Coronary artery (tissue), 2 donors: ENCODE data around the gene AZU1.
"Not testable (repeated sequence)": the region's sequence is repeated elsewhere in the genome, so short reads cannot be mapped to it uniquely, and the experiment has no call there.

Source experiments
- DNase-seq: peaks from one replicate; pipeline ENCODE4 v3.0.0-alpha.2; 2017; ENCODE audit warnings: low spot score
- H3K27ac ChIP-seq, 2 donors: fragments of 200-600 bp; sonication (generic); one replicate each; pipeline ENCODE4 v1.5.1; 2016 to 2019
- H3K4me3 ChIP-seq: fragments of 200-600 bp; sonication (generic); 2 replicates; pipeline ENCODE4 v1.5.1; 2016; ENCODE audit warnings: mild to moderate bottlenecking, moderate library complexity
- TF ChIP-seq, protein P1 (sequence below): fragments of 200-600 bp; sonication (generic); IDR thresholded peaks from one replicate; pipeline ENCODE4 v1.5.1; 2019; ENCODE audit warnings: antibody characterized with exemption

Gene AZU1

DNA sequence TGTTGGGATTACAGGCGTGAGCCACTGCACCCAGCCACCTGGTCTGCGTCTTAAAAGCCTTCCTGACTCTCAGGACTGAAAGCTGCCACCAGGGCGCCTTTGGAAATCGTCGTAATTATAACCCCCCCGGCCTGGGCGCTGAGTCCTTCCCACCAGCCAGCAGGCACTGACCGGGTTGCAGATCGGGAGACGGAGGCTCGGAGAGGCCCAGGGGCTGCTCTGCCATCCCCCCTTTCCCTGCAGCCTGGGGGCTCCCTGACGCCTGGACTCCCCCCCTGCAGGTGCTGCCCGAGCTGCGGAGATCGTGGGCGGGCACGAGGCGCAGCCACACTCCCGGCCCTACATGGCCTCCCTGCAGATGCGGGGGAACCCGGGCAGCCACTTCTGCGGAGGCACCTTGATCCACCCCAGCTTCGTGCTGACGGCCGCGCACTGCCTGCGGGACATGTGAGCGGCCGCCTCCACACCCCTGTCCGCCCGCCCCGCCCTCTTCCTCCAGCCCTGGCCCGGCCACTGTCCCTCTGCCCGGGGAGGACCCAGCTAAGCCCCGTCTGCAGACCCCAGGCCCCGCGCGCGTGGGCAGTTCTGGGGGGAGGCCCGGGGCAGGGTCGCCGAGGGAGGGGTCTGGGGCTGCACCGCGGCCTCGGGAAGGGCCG, 15.7 kb downstream of the AZU1 start:
- Histone ChIP-seq H3K4me3 (peak overlapping the region; percentile 58), H3K27ac (no peak overlapping the region)
- TF ChIP-seq, protein P1, sequence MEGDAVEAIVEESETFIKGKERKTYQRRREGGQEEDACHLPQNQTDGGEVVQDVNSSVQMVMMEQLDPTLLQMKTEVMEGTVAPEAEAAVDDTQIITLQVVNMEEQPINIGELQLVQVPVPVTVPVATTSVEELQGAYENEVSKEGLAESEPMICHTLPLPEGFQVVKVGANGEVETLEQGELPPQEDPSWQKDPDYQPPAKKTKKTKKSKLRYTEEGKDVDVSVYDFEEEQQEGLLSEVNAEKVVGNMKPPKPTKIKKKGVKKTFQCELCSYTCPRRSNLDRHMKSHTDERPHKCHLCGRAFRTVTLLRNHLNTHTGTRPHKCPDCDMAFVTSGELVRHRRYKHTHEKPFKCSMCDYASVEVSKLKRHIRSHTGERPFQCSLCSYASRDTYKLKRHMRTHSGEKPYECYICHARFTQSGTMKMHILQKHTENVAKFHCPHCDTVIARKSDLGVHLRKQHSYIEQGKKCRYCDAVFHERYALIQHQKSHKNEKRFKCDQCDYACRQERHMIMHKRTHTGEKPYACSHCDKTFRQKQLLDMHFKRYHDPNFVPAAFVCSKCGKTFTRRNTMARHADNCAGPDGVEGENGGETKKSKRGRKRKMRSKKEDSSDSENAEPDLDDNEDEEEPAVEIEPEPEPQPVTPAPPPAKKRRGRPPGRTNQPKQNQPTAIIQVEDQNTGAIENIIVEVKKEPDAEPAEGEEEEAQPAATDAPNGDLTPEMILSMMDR: no peak
- DNase-seq: peak; percentile 68

DNA sequence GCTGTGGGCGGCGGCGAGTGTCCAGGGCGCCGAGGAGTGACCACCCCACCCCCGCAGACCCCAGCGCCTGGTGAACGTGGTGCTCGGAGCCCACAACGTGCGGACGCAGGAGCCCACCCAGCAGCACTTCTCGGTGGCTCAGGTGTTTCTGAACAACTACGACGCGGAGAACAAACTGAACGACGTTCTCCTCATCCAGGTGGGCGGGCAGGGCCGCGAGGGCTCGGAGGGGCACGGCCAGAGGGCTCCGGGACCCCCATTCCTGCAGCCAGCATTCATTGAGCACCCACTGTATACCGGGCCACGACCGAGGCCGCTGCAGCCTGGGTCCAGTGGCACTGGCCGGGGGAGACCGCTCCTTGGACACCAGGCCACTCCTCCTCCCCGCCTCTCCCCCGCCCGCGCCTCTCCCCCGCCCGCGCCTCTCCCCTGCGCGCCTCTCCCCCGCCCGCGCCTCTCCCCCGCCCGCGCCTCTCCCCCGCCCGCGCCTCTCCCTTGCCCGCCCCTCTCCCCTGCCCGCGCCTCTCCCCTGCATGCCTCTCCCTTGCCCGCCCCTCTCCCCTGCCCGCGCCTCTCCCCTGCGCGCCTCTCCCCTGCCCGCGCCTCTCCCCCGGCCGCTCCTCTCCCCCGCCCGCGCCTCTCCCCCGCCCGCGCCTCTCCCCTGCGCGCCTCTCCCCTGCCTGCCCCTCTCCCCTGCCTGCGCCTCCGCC, 16.4 kb downstream of the AZU1 start:
- H3K4me3 ChIP-seq: peak overlapping the region; percentile 58
- peak; percentile 58 for DNase-seq
- TF ChIP-seq, protein P1: no peak
- H3K27ac ChIP-seq: no peak overlapping the region

DNA sequence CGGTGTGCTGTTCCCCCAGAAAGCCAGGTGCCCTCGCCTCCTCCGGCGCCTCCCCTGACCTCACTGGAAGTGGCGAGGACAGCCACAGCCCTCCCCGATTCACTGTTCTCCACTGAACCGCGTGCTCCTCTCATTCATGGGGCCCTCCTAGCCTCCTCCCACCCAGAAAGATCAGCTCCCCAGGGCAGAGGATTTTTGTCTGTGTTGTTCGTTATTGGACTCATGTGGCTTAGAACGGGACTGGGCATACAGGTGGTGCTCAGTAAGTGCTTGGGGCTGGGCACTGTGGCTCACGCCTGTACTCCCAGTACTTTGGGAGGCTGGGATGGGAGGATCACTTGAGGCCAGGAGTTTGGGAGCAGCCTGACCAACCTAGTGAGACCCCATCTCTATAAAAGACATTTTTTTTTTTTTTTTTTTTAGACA, 16.9 kb downstream of the AZU1 start:
- TF ChIP-seq, protein P1: no peak
- Histone ChIP-seq H3K4me3 (no peak overlapping the region), H3K27ac (no peak overlapping the region)
- peak; percentile 47 for DNase-seq

DNA sequence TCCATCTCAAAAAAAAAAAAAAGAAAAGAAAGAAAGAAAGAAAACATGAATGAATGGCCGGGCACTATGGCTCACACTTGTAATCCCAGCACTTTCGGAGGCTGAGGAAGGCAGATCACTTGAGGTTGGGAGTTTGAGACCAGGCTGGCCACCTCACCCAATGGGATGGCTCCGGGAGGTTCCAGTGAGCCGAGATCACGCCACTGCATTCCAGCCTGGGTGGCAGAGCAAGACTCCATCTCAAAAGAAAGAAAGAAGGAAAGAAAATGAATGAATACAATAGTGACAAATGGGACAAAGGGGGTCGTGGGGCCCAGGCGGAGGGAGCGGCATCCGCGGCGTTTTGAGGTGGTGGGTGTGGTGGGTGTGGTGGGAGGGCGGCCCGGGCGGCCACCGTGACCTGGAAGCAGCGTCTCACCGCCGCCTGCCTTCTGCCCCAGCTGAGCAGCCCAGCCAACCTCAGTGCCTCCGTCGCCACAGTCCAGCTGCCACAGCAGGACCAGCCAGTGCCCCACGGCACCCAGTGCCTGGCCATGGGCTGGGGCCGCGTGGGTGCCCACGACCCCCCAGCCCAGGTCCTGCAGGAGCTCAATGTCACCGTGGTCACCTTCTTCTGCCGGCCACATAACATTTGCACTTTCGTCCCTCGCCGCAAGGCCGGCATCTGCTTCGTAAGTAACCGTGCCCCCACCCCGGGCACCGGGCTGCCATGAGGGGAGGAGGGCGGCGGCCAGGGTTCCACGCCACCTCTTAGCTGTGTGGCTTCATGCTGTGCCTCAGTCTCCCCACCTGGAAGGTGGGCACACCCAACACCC, 18.3 kb downstream of the AZU1 start:
- TF ChIP-seq, protein P1: no peak
- H3K4me3 ChIP-seq: no peak overlapping the region
- H3K27ac ChIP-seq: no peak overlapping the region
- DNase-seq: no peak

DNA sequence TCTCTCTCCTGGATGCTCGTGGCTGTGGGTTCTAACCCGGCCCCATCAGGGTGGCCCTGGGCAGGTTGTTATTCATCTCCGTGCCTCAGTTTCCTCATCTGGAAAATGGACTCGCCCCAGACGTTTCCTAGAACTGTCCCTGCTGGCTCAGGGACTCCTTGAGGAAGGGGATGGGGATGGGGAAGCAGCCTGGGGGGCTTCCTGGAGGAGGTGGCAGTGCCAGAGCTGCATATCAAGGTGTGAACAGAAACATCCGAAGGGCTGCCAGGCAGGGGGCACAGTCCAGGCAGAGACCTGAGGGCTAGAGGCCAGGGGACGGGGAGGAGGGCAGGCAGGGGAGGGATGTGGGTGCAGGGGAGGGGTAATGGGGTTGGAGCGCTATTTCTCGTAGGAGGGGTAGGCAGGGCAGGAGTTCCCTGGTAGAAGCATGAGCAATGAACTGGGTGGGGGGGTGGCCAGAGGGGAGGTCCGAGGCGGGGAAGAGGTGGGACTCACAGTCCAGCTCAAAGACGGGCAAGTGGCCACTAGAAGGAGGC, 20.8 kb downstream of the AZU1 start:
- TF ChIP-seq, protein P1: no peak
- DNase-seq: no peak
- peak overlapping the region in 1 of 2 donors; percentile 67 for H3K27ac ChIP-seq
- no peak overlapping the region for H3K4me3 ChIP-seq

DNA sequence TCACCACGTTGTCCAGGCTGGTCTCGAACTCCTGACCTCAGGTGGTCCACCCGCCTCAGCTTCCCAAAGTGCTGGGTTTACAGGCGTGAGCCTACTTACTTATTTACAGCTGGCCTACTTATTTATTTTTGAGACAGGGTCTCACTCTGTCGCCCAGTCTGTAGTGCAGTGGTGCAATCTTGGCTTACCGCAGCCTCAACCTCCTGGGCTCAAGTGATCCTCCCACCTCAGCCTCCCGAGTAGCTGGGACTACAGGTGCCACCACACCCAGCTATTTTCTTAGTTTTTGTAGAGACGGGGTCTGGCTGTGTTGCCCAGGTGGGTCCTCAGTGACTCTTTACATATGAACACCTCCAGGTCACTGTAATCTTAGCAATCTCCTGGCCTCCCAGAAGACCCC, 21.6 kb downstream of the AZU1 start:
- not testable (repeated sequence) for H3K27ac ChIP-seq, DNase-seq, H3K4me3 ChIP-seq
